CD4-positive, alpha-beta T cell treated with Interleukin-15 for 4 hours (primary cell): ENCODE results near the gene CCR1.
"Not testable (repeated sequence)": the region's sequence is repeated elsewhere in the genome, so short reads cannot be mapped to it uniquely, and the experiment has no call there.

ENCODE experiments used
- DNase-seq: peaks from one replicate; pipeline ENCODE4 v3.0.0-alpha.2; 2020; ENCODE audit warnings: low spot score

CCR1 gene

DNA sequence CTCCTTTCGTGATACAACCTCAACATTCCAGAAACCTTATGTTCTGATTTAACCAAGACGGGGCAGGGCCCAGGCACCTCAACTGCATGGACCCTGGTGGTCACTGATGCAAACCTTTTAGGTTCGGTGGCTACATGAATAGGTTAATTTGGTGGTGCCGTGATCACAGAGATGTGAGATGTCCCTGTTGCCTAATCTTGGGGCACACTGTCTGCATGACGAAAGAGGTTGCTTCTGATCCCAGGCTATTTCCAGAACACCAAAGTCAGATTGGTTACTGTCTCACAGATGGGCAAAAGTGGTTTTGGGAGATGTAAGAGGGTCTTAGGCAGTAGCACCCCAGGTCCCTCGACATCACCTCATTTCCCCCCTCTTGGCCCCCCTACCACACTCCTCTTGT lies 4.0 kb upstream of the CCR1 start:
- no peak for DNase-seq

GRCh38 chr3:46209746-46210470 lies 1.8 kb upstream of the CCR1 start:
- DNase-seq, result no peak

GRCh38 chr3:46209053-46209452 lies 940 bp upstream of the CCR1 start:
- no peak for DNase-seq

GRCh38 chr3:46207514-46207913 lies 599 bp downstream of the CCR1 start:
- not testable (repeated sequence) for DNase-seq

GRCh38 chr3:46206282-46207015 lies 1.7 kb downstream of the CCR1 start:
- DNase-seq, result no peak

- DNase-seq, result no peak
Observed at GRCh38 chr3:46205286-46205960, 2.7 kb downstream of the CCR1 start.

DNA sequence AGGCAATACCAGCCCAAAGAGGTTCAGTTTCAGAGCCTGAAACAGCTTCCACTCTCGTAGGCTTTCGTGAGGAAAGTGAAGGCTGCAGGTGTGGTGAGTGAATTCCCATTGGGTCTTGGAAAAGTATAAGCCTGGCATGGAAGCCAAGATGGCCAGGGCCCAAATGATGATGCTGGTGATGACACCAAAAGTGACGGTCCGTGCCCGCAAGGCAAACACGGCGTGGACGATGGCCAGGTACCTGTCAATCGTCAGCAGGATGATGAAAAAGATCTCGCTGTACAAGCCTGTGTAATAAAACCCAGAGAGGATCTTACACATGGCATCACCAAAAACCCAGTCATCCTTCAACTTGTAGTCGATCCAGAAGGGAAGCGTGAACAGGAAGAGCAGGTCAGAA lies 4.4 kb downstream of the CCR1 start:
- no peak for DNase-seq

GRCh38 chr3:46202535-46202934 lies 5.6 kb downstream of the CCR1 start:
- no peak for DNase-seq

GRCh38 chr3:46200790-46201189 lies 7.3 kb downstream of the CCR1 start:
- DNase-seq, result no peak

GRCh38 chr3:46200211-46200610 lies 7.9 kb downstream of the CCR1 start:
- DNase-seq, result no peak

DNA sequence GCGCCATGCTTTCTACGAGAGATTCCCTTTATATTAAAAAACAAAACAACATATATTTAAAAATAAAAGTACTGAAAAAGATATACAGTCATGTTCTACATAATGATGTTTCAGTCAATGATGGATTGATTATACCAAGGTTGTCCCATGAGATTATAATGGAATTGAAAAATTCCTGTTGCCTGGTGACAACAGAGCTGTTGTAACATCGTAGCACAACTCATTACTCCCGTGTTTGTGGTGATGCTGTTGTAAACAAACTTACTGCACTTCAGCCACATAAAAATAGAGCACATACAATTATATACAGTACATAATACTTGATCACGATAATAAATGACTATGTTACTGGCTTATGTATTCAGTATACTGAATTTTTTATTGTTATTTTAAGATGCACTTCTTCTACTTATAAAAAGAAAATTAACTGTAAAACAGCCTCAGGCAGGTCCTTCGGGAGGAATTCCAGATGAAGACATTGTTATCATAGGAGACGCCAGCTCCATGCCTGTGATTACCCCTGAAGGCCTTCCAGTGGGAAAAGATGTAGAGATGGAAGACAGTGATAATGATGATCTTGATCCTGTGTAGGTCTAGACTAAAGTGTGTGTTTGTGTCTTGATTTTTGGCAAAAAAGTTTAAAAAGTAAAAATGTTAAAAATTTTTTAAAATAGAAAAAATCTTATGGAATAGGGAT lies 11.7 kb downstream of the CCR1 start:
- no peak for DNase-seq

DNA sequence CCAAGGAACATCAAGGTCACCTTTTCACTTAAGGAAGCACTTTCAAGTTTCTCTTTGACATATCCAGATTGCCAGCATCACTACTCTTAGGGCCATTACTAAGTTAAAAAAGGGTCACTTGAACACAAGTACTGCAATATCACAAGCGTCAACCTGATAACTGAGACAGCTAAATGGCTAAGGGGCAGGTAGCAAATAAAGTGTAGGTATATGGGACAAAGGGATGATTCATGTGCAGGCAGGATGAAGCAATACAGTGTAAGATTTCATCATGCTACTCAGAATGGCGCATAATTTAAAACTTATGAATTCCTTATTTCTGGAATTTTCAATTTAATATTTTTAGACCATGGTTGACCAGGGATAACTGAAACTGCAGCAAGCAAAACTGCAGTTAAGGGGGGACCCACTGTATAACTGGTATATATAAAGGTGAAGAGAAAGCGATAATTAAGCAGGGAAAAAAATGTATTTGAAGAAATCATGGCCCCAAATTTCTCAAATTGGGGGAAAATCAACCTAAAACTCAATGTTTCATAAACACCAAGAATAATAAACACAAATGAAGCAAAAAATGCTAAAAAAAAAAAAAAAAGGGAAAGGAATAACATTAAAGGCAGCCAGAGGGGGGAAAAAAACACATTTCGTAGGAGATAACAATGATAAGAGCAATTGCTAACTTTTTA lies 13.1 kb downstream of the CCR1 start:
- DNase-seq, result no peak

DNA sequence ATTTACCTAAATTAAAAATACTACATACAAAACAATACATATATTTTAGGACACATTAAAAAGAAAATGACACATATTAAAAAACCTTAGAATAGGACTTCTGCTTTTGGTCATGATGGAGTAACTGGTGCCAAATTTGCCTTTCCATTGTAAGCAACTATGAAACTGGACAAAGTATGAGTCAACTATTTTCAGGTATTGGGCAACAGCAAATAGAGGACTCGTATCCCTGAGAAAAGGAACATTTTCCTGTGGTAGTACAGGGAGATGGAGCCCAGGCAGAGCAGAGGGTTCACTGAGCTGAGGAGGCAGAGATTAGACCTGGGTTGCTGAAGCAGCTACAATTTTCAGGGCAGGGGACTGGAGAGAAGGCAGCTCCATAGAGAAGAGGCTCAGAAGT lies 14.7 kb downstream of the CCR1 start:
- no peak for DNase-seq

DNA sequence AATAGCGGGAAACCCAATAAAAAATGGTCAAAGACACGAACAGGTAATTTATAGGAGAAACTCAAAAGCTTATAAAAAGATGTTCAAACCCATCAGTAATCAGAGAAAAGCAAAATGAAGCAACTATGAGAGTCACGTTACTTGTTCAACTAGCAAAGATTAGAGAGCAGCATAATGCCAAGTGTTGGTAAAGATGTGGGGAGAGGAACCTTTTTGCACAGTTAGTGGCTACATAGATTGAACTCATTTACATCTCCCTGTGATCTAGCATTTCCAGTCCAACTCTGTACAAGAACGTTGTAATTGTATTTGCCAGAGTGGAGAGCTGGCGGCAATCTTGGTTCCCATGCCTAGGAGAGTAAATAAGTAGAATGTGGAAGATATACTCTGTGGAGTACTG lies 15.2 kb downstream of the CCR1 start:
- DNase-seq, result no peak

GRCh38 chr3:46191730-46192129 lies 16.4 kb downstream of the CCR1 start:
- no peak for DNase-seq

DNA sequence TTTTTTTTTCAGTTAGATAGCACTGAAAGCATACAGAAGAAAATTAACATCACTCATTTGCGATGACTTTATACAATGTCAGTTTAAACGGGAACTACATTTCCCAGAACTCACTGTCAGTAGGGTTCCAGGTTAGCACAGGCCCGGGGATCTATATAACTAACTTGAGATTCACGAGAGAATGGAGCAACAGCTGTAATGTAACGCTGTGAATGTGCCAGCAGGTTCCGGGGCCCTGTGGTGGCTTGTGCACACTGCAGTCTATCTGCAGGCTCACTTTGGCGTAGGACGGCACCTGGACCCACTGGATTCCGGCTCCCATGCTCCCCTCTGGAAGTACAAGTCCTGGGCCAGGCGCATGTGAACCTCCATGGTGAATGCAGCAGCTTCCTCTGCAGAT lies 19.4 kb downstream of the CCR1 start:
- no peak for DNase-seq

DNA sequence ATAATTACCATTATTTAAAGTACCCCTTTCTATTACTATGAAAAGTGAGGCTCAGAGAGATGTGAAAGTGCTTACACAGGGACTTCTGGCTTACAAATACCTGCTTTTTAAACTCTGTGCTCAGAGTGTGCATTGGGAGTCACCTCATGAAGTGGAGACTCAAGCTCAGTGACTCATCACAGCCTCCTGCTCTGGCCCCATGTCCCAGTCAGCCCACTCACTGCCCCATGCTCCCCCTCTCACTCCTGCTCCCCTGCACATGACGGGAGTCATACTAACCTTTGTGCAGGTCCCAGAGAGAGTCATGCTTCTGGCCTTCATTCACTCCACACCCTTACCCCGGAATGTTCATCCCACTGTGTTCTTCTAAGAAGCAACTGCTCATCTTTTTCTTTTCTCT lies 20.2 kb downstream of the CCR1 start:
- no peak for DNase-seq

GRCh38 chr3:46187341-46187700 lies 20.8 kb downstream of the CCR1 start:
- DNase-seq, result no peak

DNA sequence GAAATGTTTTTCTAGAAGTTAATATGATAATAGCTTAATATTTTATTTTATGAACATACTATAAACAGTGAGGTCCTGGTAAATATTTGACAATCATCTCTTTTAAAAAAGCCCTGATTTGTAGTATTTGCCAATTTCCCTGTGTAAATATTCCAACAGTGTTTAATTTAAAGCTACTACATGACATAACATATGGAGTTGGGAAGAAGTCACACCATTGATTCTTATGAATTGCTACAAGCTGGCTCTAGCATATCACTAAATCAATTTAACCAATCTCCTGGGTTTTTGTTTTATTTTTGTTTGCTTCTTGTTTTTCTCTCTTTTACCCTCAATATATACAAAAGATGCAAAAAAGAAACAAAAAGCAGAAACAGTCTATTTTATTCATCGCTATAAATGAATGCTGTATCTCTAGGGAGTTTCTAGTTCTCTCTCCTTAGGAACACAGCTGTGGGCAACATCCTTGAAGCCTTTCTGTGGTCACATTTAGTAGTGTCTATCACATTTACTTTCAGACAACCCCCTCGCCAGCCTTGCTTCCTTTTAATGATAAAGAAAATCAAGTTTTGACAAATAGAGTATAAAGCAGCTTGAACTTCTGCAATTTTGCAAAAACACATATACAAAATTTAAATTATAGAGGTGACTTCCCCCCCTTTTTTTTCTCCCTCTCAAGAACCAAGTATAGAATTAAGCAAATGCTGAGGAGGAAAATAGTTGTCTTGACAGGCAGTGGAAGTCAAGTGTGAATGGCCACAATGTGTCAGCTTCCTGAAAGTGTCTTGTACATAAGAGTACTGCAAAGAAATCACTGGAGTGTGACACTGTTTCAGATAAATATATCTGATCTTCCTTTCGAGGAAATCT lies 21.4 kb downstream of the CCR1 start:
- DNase-seq, result peak; percentile 42

DNA sequence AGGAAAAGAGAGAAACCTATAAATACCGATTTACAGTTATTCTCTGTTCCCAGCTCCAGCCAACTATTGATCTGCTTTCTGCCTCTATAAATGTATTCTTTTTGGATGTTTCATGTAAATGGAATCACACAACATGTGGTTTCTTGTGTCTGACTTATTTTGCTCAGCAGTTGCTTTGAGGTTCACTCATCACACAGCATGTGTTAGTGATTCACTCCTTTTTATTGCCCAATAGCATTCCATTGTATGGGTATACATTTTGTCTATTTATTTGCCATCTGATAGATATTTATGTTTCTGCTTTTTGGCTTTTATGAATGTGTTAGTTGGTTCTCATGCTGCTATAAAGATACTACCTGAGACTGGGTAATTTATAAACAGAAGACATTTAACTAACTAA lies 23.6 kb downstream of the CCR1 start:
- DNase-seq, result no peak

GRCh38 chr3:46183330-46183729 lies 24.8 kb downstream of the CCR1 start:
- DNase-seq, result no peak
